Measurements from ENCODE around the gene HERC6. TPM values are rescaled to one million over a fixed set of nuclear protein-coding genes. Genes with fewer than 3 reads are reported as not detected.

Gene HERC6
- total RNA-seq, 2 experiments from 2014 or later = 12.4 to 12.5 TPM

DNA sequence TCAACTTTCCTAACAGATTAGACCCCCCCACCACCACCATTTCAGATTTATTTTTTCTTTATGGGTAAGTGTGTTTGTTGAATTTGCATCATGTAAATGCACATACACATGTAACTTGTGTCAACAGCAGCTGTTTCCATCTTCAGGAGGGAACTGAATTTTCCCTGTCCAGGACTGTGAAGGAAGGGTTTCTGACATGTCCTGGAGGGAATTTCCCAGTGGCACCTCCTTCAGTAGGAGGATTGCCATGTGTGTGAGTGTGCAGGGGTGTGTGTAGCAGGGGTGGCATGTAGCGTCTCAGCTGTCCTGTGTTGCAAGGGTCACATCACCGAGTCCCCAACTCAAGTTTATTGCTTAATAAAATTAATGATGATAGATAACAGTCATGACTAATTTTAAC lies 19.7 kb downstream of the HERC6 start:
- Mint-ChIP-seq H3K4me1 (ENCODE audit: low read depth) (no peaks in the 10 kb centered on the region), H3K27ac (no peak overlapping the region), H3K27me3 (no peaks in the 10 kb centered on the region), H3K36me3 (peaks cover 27% of the 10 kb centered on the region), H3K4me3 (no peak overlapping the region), H3K9me3 (no peaks in the 10 kb centered on the region)
- intact Hi-C loops (cut with micrococcal nuclease) = no loop called here
- no peak for DNase-seq
- POLR2A ChIA-PET = no interaction called here
- CTCF ChIA-PET = no interaction called here

DNA sequence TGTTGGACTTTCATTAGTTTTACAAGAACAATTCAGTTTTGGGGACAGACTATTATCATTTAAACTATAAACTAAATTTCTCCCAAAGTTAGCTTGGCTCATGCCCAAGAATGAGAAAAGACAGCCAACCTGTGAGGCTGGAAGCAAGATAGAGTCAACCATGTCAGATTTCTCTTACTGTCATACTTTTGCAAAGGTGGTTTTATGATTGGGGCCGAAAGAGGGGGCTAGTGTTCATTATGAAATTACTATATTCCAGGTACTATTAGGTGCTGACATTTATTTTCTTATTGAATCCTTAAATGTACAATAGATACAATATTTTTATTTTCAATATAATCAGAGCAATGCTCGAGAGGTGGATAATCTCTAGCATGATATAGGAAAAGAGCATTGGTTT lies 30.6 kb downstream of the HERC6 start:
- intact Hi-C loops (cut with micrococcal nuclease) = no loop called here

DNA sequence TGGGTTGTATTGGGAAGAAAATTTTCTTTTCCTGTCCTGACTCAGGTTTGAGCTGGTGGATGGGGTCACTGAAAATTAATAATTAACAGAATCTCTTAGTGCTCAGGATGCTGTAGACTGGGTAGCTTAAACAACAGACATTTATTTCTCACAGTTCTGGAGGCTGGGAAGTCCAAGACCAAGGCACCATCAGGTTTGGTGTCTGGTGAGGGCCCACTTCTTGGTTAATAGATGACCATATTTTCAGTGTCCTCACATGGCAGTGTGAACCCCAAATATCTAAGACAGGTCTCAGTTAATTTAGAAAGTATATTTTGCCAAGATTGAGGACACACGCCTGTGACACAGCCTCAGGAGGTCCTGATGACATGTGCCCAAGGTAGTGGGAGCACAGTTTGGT lies 31.1 kb downstream of the HERC6 start:
- no peak overlapping the region for H3K4me3 Mint-ChIP-seq
- intact Hi-C loops (cut with micrococcal nuclease) = loop anchor here (2.0 kb wide), 1 partner anchor 27 kb away; no protein-coding TSS in a partner anchor
- POLR2A ChIA-PET = no interaction called here

More for the DNA sequence above, 30.6 kb downstream of the HERC6 start:
- Mint-ChIP-seq H3K27ac (no peak overlapping the region), H3K4me3 (no peak overlapping the region), H3K27me3 (no peaks in the 10 kb centered on the region), H3K36me3 (peaks cover 17% of the 10 kb centered on the region), H3K4me1 (ENCODE audit: low read depth) (peaks cover 14% of the 10 kb centered on the region), H3K9me3 (no peaks in the 10 kb centered on the region)
- ChIA-PET CTCF (no interaction called here), POLR2A (no interaction called here)
- DNase-seq = no peak

DNA sequence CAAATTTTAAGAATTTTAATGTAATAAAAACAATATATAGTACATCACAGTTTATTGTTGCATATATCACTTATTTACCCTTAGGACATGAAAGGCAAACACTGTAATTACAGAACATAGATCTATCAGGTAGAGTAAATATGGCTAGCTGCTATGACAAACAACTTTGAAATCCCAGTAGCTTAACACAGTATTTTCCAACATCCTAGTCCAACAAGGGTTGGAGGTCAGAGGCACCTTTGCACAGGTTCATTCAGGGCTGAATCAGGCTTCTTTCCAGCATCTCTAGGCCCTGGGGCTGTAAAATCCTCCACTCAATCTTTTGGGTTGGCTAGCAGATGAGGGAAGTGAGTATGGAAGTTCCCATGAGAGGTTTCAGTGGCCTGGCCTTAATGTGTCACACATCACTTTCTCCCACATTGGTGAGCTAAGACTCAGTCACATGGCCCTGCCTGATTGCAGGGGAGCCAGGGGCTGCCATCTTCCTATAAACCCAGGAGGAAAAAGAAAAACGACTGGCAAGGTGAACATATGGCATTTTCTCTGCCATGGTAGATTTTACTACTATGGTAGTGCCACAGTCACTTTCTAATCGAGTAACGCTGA lies 32.9 kb downstream of the HERC6 start:
- ChIA-PET CTCF (interaction anchor here (0.6 to 1.2 kb wide), 2 partner anchors 33 to 159 kb away, joined by 3 to 4 read pairs; partner anchors contain the start of gene HERC6), POLR2A (no interaction called here)
- DNase-seq = peak; percentile 33
- no peaks in the 10 kb centered on the region for H3K9me3 Mint-ChIP-seq
- H3K36me3 Mint-ChIP-seq = peaks cover 16% of the 10 kb centered on the region
- peaks cover 14% of the 10 kb centered on the region for H3K4me1 Mint-ChIP-seq (ENCODE audit: low read depth)
- H3K4me3 Mint-ChIP-seq = no peak overlapping the region
- no peaks in the 10 kb centered on the region for H3K27me3 Mint-ChIP-seq
- no peak overlapping the region for H3K27ac Mint-ChIP-seq
- intact Hi-C loops (cut with micrococcal nuclease) = loop anchor here (2.0 kb wide), 1 partner anchor 29 kb away; no protein-coding TSS in a partner anchor

More for the DNA sequence above, 31.1 kb downstream of the HERC6 start:
- Mint-ChIP-seq H3K36me3 (peaks cover 18% of the 10 kb centered on the region), H3K27me3 (no peaks in the 10 kb centered on the region), H3K9me3 (no peaks in the 10 kb centered on the region), H3K27ac (no peak overlapping the region), H3K4me1 (ENCODE audit: low read depth) (peaks cover 14% of the 10 kb centered on the region)
- no peak for DNase-seq
- CTCF ChIA-PET = no interaction called here

DNA sequence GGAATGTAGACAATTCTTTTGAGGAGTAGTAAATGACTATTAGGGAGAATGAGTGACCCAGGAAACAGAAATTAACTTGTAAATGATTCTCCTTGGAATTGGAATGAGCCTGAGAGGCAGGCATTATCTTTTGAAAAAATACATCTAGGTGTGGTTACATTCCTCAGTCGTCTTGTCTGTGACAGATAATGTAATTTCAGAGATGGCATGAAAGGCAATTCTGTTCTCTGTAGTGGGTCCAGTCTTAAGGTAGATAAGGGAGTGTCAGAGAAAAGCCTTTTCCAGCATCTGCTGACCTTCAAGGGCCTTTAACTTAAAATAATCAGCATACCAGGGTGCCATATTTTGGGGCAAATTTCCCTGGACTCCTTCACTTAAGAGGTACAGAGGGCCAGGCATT lies 35.1 kb downstream of the HERC6 start:
- ChIA-PET CTCF (no interaction called here), POLR2A (interaction anchor here (1.2 kb wide), 1 partner anchor 43 kb away, joined by 4 read pairs; the partner anchor contains the start of gene HERC5)
- Mint-ChIP-seq H3K4me3 (no peak overlapping the region), H3K27me3 (no peaks in the 10 kb centered on the region), H3K36me3 (peaks cover 9% of the 10 kb centered on the region), H3K9me3 (no peaks in the 10 kb centered on the region), H3K27ac (no peak overlapping the region), H3K4me1 (ENCODE audit: low read depth) (peaks cover 8% of the 10 kb centered on the region)
- intact Hi-C loops (cut with micrococcal nuclease) = no loop called here
- DNase-seq = no peak

DNA sequence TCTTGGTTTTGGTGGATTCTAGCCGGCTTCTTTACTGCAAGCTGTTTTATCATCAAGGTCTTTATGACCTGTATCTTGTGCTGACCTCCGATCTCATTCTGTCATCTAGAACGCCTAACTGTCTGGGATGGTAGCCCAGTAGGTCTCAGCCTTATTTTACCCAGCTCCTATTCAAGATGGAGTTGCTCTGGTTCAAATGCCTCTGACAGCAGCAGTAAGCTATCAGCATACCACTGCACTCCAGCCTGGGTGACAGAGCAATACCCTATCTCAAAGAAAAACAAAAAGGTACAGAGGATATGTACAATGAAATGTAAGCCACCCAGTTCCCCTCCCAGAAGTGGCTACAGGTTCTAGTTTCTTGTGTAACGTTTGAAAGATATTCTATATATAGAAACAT lies 36.1 kb downstream of the HERC6 start:
- peaks cover 8% of the 10 kb centered on the region for H3K4me1 Mint-ChIP-seq (ENCODE audit: low read depth)
- no peaks in the 10 kb centered on the region for H3K27me3 Mint-ChIP-seq
- H3K27ac Mint-ChIP-seq = no peak overlapping the region
- no peak for DNase-seq
- H3K4me3 Mint-ChIP-seq = no peak overlapping the region
- no peaks in the 10 kb centered on the region for H3K9me3 Mint-ChIP-seq
- H3K36me3 Mint-ChIP-seq = peaks cover 8% of the 10 kb centered on the region
- ChIA-PET POLR2A (no interaction called here), CTCF (no interaction called here)
- intact Hi-C loops (cut with micrococcal nuclease) = no loop called here

DNA sequence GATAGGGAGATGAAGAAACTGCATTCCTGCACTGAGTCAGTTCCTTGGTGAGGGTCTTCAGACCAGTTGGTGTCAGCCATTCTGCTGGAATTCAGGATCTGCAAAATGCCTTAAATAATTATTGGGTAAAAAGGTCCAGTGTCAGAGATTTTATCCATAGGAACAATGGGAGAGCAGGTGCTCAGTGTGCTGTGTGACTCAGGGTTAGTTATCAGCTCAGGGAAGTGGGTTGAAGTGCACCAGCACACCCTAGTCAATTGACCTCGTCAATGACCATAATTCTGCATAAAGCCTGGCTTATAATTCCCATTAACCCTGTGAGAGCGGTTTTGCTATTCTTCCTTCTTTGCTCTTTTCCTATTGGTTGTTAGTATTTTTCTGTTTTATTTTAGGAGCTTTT lies 37.3 kb downstream of the HERC6 start:
- peaks cover 6% of the 10 kb centered on the region for H3K36me3 Mint-ChIP-seq
- peaks cover 8% of the 10 kb centered on the region for H3K4me1 Mint-ChIP-seq (ENCODE audit: low read depth)
- no peak overlapping the region for H3K27ac Mint-ChIP-seq
- CTCF ChIA-PET = no interaction called here
- H3K4me3 Mint-ChIP-seq = no peak overlapping the region
- H3K9me3 Mint-ChIP-seq = no peaks in the 10 kb centered on the region
- intact Hi-C loops (cut with micrococcal nuclease) = no loop called here
- no peaks in the 10 kb centered on the region for H3K27me3 Mint-ChIP-seq
- DNase-seq = no peak
- POLR2A ChIA-PET = no interaction called here

DNA sequence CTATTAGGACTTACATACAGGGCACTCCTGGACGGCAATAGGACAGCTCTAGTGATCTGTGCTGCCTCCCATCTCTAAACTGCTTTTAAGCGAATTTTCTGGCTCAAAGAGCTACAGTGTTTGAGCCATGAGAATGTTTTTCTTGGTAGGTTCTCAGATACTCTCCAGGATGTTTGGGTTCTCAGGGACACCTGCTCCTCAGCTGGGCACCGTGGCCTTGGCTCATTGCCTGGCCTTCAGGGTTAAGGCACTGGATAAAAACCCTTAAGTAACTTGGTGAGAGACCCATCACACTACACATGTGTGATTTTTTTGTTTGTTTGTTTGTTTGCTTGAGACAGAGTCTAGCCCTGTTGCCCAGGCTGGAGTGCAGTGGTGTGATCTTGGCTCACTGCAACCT lies 39.8 kb downstream of the HERC6 start:
- intact Hi-C loops (cut with micrococcal nuclease) = no loop called here
- H3K36me3 Mint-ChIP-seq = peaks cover 3% of the 10 kb centered on the region
- no peak overlapping the region for H3K27ac Mint-ChIP-seq
- H3K4me3 Mint-ChIP-seq = no peak overlapping the region
- H3K9me3 Mint-ChIP-seq = no peaks in the 10 kb centered on the region
- ChIA-PET CTCF (interaction anchor here (1.2 kb wide), 1 partner anchor 97 kb away, joined by 4 read pairs; no protein-coding TSS in a partner anchor), POLR2A (no interaction called here)
- no peak for DNase-seq
- no peaks in the 10 kb centered on the region for H3K27me3 Mint-ChIP-seq
- no peaks in the 10 kb centered on the region for H3K4me1 Mint-ChIP-seq (ENCODE audit: low read depth)

DNA sequence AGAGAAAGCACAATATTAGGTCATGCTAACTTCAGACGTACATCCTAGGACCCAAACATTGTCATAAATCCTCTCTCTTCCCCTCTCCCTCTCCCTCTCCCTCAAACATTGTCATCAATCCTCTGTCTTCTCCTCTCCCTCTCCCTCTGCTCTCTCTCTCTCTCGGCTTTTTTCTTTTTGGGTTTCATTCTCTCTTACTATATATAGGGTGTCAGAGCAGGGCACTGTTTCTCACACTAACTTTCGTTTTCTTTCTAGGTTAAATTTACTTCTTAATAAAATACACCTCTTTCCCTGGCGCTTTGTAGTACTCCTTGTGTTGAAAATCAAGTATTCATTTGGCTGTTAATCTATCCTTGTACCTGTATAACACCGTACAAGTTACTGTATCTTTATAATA lies 41.2 kb downstream of the HERC6 start:
- no peaks in the 10 kb centered on the region for H3K9me3 Mint-ChIP-seq
- H3K27ac Mint-ChIP-seq = no peak overlapping the region
- H3K4me1 Mint-ChIP-seq (ENCODE audit: low read depth) = no peaks in the 10 kb centered on the region
- intact Hi-C loops (cut with micrococcal nuclease) = no loop called here
- ChIA-PET CTCF (no interaction called here), POLR2A (no interaction called here)
- no peak for DNase-seq
- H3K36me3 Mint-ChIP-seq = no peaks in the 10 kb centered on the region
- H3K27me3 Mint-ChIP-seq = no peaks in the 10 kb centered on the region
- H3K4me3 Mint-ChIP-seq = no peak overlapping the region

DNA sequence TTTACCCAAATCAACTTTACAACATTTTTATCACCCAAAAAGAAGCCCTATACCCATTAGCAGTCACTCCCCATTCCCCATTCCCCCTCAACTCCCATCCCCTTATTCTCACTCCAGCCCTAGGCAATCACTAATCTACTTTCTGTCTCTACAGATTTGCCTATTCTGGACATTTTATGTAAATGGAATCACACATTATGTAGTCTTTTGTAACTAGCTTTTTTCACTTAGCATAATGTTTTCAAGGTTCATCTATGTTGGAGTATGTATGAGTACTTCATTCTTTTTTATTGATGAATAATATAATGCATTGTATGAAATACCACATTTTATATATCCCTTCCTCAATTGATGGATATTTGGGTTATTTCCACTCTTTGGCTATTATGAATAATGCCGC lies 42.2 kb downstream of the HERC6 start:
- ChIA-PET POLR2A (no interaction called here), CTCF (no interaction called here)
- intact Hi-C loops (cut with micrococcal nuclease) = no loop called here
- no peaks in the 10 kb centered on the region for H3K36me3 Mint-ChIP-seq
- no peak for DNase-seq
- no peak overlapping the region for H3K4me3 Mint-ChIP-seq
- no peaks in the 10 kb centered on the region for H3K9me3 Mint-ChIP-seq
- H3K4me1 Mint-ChIP-seq (ENCODE audit: low read depth) = no peaks in the 10 kb centered on the region
- no peak overlapping the region for H3K27ac Mint-ChIP-seq
- no peaks in the 10 kb centered on the region for H3K27me3 Mint-ChIP-seq

DNA sequence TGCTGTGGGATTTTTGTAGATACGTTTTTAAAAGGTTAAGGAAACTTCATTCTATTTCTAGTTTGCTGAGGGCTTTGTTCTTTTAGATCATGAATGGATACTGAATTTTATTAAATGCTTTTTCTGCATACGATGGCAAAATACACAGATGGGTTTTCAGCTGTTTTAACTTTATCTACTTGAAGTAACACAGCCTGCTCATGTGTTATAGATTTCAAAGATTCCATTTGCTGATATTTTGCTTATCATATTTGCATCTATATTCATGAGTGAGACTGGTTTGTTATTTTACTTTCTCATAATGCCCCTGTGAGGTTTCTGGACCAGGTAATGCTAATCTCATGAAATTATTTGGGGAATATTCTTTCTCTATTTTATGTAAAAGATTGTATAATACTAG lies 43.8 kb downstream of the HERC6 start:
- Mint-ChIP-seq H3K36me3 (peaks cover 2% of the 10 kb centered on the region), H3K27me3 (no peaks in the 10 kb centered on the region), H3K4me3 (no peak overlapping the region), H3K4me1 (ENCODE audit: low read depth) (no peaks in the 10 kb centered on the region), H3K27ac (no peak overlapping the region), H3K9me3 (no peaks in the 10 kb centered on the region)
- CTCF ChIA-PET = no interaction called here
- POLR2A ChIA-PET = no interaction called here
- intact Hi-C loops (cut with micrococcal nuclease) = no loop called here
- DNase-seq = no peak

DNA sequence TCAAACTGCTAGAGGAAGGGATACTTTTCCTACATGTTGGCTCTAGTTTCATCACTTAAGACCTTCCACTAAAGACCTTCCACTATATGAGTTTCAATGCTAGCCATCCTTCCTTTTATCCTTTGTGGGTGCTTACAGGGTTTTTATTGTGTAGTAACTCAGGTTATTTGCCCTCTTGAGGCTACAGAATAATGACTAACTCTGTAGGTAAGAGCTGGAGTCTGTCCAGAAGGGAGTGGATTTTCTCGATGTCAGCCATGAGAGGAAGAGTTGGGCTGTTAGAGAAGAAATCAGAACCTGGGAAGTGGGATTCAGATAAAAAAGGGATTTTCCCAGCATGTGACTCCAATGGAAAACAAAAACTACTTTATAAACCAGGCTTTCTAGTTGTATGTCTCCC lies 50.7 kb downstream of the HERC6 start:
- ChIA-PET CTCF (no interaction called here), POLR2A (no interaction called here)
- intact Hi-C loops (cut with micrococcal nuclease) = no loop called here
- H3K27ac Mint-ChIP-seq = no peak overlapping the region
- H3K9me3 Mint-ChIP-seq = peaks cover 6% of the 10 kb centered on the region
- H3K27me3 Mint-ChIP-seq = no peaks in the 10 kb centered on the region
- no peak for DNase-seq
- peaks cover 17% of the 10 kb centered on the region for H3K36me3 Mint-ChIP-seq
- H3K4me1 Mint-ChIP-seq (ENCODE audit: low read depth) = no peaks in the 10 kb centered on the region
- H3K4me3 Mint-ChIP-seq = no peak overlapping the region

DNA sequence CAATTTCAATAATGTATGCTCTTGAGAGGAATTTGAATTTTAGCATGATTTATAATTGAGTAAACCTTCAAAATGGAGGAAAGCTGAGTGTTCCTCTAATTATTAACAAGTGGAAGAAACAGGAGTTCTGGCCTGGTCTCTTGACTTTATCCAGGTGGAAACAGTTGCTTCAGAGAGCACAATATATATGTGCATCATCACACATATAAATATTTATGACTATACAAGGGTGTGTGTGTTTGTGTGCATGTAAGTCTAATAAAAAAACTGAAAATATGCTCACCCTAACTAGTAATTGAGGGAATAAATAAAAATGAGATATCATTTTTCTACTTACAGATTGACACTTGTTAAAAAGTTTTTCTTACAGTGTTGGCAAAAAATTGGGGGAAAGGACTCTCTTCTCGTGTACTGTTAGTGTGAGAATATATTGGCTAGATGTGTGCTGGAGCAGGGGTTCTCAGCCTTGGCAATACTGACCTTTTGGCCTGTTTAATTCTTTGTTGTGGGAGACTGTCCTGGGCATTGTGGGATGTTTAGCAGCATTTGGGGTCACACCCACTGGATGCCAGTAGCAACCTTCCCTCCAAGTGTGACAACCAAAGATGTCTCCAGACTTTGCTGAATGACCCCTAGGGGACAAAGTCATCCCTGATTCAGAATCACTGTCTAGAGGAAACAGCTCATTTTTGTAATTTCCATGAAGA lies 57.5 kb downstream of the HERC6 start:
- POLR2A ChIA-PET = interaction anchor here (0.6 kb wide), 1 partner anchor 12 kb away, joined by 3 read pairs; no protein-coding TSS in a partner anchor
- peaks cover 15% of the 10 kb centered on the region for H3K36me3 Mint-ChIP-seq
- DNase-seq = no peak
- no peak overlapping the region for H3K27ac Mint-ChIP-seq
- CTCF ChIA-PET = no interaction called here
- H3K27me3 Mint-ChIP-seq = no peaks in the 10 kb centered on the region
- no peak overlapping the region for H3K4me3 Mint-ChIP-seq
- H3K4me1 Mint-ChIP-seq (ENCODE audit: low read depth) = peaks cover 4% of the 10 kb centered on the region
- H3K9me3 Mint-ChIP-seq = peaks cover 6% of the 10 kb centered on the region
- intact Hi-C loops (cut with micrococcal nuclease) = no loop called here
